Measurements from ENCODE around the gene TCF12.

Gene TCF12

DNA sequence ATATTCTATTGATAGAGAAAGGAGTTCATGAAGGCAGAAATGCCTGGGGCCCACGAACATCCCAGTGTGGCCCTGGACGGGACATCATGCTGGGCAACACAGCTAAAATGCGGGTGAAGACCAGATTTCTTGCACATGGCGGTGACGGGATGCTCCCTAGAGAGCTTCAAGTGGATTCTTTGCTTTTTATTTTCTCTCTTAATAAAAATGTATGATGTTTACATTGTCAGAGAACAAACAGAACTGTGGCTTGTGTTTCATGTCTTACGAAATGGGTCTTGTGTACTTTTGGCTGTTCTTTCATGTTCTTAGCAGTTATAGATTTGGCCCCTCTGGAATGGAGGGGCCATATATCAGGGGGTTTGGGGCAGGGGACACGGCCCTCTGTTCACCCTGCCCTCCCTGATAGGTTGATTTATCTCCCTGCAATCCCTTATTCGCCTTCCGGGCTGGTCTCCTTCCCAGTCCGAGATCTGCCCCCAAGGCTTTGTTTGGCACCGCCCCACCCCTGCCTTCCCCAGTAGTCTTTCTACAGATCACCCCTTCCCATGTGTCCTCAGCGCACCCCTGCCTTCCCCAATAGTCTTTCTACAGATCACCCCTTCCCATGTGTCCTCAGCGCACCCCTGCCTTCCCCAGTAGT lies 389.2 kb downstream of the TCF12 start:
- no peak for DNase-seq

DNA sequence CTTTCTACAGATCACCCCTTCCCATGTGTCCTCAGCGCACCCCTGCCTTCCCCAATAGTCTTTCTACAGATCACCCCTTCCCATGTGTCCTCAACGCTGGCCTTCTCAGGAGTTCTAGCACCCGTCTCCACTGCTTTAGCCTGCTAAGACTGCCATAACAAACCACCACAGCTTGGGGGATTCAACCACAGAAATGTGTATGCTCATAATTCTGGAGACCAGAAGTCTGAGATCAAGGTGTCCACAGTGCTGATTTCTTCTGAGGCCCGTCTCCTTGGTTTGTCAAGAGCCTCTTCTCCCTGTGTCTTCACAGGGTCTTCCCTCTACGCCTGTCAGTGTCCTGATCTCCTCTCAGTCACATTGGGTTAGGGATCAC lies 389.7 kb downstream of the TCF12 start:
- DNase-seq, result no peak

DNA sequence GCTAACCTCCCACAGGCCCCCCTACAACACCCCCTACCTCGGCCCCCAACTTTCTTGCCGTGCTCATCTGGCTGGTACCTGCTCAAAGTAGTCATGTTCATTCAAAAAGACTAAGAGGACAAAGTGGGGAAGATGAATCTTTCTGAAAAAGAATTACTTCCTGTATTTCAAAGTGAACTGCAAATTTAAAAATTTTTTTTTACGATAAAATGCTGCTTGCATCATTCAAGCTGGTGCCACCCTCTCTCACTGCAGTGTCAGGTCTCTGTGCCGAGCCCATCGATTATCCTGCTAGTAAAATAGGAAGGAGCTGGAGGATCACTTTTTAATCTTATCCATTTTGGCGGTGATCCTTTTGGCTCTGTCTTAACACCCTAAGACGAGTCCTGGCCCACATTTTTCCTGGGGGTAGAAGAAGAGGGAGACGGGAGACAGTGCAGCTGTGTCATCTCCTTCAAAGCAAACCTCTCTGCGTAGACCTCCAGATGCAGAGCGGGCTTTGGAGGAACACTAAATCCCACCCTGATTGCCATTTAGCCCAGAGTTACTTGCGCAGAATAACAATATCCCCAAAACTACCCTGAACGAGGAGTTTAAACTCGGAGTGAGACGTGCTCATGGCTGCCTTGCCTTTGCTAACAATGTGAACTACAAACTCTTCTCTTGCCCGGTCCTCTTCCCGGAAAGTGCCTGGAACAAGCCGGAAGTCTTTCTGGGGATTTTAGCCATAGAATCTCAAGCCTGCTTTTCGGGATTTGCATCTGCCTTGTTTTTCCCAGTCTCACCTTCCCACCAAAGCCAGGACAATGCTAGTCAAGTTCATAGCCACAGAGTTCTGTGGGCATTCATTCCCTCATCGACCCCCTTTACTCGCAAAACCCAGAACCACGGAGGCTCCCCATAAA lies 391.7 kb downstream of the TCF12 start:
- DNase-seq, result no peak

DNA sequence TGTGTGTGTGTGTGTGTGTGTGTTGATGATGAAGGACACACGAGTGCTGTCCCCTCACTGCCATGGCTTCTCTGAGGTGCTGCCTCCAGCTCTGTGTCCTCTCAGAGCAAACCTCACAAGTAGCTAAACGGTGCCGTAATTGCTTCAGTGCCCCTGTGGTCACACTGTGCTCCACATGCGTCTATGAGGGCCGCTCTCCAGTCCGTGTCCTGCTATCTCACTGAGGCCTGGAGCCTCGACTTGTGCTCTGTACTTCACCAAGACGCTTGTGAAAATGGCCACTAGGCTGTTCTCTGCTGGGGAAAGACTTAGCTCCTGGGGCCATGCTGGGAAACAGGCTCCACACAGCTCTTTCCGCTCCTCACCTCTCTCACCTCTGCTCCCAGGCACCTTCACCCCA lies 392.4 kb downstream of the TCF12 start:
- DNase-seq, result no peak

DNA sequence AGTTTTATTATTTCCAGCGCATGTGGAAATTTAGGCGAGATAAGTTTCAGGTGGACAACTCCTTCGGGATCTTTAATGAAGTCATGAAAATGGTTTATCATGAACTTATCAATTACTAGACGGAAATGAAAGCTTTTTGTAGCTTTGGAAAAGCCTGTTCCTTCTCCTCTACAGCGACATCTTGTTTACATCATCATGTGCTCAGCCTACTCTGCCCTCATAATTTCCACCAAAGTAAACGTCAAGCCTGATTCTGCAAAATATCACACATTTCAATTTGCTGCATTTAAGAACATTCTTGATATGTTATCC lies 393.5 kb downstream of the TCF12 start:
- DNase-seq, result no peak

DNA sequence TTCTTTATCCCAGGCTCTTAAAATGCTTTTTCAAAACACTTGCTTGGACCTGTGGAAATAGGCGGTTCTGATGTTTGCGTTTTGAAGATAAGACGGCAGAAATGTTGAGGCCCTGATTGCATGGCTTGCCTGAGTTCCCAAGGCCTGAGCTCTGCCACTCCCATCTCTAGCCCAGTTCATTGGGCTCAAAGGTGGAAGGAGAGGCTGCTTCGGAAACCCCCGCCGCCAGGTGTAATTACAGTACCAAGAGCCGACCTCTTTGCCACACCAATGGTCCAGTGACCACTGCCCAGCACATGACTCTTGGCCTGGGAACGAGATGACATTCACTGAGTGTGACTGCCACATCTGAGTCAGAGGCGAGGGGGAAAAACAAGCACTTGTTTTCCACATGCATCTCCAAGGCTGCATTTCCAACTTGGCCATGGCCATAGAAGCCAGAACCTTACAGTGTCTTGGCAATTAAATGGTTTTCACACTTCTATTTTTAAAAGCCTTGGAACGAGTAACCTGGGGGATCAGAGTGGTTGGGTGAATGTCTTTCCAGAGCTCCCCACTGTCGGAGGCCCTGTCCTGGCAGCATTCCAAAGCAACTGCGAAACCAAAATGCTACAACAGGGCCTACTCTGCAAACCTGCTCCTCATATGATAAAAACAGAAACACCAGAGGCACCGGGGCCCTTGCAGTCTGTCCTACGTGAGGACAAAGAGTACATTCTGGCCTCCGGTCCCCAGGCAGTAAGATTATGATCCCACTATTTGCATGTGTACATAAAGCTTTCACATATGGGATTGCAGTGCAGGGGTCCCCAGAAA lies 394.1 kb downstream of the TCF12 start:
- DNase-seq, result no peak

DNA sequence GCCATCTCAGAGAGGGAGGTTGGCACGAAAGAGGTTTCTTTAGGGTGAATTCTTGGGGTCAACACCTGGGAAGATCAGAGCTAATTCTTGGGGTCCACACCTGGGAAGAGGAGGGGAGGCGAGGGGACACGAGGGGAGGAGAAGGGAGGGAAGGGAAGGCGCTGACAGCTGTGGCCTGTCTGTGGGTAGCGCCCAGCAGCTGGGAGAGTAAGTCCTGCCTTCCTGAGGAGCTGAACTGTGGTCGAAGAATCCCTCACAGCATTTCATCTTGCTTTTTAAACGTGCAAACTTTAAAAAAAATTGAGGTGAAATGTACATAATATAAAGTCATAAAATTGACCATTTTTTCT lies 394.7 kb downstream of the TCF12 start:
- no peak for DNase-seq

DNA sequence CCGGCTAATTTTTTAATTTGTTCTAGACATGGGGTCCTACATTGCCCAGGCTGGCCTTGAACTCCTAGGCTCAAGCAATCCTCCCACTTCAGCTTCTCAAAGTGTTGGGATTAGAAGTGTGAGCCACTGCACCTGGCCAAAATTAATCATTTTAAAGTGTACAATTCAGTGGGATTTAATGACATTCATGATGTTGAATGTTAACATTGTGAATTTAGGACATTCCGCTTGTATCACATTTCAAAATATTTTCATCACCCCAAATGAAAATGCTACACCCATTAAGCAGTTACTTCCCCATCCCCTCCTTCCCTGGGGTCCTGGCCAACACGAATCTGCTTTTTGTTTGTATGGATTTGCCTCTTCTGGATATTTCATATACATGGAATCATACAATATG lies 395.8 kb downstream of the TCF12 start:
- DNase-seq, result no peak

DNA sequence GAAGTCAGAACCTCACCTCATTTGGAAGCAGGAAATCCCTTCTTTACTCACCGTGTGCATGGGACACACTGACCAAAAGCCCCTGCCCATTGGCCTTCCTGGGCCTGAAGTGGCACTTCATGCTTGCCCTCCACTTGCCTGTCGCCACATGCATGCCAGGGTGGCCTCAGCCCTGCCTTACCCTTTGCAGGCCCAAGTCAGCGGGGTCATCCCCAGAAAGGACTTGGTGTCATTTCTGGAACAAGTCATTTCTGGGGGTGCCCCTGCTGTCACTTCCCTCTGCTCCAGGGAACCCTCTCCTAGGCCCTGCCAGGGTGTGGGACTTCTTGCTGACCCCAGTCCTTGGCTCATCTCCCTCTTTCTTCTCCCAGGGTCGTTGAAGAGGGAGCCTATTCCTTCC lies 398.0 kb downstream of the TCF12 start:
- no peak for DNase-seq

DNA sequence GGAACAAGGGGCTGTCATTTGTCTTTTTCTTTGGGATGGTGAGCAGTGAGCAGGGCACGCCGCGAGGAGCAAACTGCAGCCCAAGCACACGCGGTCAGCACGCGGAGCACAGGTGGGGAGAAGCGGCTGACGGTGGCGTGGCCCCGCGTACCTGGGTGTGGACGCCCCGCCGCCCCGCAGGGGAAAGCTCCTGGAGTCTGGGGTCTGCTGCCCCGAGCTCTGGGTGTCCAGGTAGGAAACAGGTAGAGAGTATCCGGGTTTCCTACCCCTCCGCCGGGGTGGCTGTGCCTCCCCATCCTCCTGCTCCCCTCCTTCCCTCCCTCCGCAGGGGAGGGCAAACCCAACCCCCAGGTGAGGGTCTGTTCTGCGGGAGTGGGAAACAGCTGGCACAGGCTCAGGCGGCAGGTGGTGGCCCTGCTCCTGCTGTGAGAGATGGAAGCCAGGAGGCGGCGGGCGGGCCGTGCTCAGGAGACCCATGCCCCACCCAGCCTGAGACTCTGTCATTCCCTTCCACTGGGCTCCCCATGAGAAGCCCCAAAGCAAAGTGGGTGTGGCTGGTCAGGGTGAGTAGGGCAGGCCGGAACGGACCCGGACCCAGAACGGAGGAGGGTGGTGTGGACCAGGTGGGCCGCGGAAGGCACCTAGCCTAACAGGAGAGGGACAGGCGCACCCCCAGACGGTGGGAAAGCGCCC lies 400.9 kb downstream of the TCF12 start:
- no peak for DNase-seq

DNA sequence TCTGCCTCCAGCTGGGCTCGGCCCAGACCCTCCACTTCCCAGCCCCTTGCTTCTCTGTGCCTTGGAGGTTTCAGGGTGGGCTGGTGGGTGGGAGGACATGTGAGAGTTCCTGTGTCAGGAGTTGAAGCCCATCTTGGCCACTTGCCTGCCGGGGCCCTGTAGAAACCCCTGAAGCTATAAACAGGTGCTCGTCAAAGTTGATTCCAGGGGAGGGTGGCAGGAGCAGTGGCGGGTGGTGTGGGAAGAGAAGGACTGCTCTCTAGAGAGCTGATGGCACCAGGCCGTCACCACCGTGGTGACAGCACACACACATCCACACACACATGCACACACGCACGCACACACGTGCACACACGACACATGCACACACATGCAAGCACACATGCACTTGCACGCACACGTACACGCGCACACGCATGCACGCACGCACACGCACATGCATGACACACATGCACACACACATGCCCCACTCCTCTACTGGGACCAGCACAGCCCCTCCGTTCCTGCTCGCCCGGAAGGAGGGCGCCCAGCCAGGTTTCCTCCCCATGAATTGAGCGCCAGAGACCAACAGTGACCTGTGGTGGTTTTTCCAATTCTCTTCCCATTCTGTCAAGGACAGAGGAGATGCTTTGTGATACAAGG lies 401.6 kb downstream of the TCF12 start:
- DNase-seq, result no peak

DNA sequence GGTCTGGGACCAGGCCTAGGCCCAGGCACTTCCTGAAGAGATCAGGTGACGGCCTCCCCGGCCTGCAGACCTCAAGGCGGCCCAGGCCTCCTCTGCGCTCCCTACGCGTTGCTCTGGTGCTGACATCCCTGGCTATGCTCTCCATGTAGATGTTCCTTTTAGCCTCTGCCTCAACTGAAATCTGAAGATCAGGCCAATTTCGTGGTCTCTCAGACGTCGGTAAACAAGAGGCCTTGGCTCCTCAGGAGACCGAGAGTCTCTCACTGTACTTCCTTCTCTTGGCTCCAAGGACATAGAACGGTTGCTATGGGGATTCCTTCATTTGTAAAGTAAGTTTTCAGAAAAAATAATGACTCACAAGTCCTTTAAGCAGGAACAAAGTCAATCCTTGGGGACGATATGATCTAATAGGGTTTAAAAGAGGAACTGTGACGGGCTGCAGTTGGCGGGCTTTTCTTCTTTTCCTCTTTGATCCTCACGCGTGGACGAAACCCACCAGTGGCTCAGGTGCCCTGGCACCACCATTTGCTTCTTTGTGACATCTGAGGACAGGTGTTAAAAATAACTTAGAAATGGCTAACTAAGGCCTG lies 402.3 kb downstream of the TCF12 start:
- no peak for DNase-seq

DNA sequence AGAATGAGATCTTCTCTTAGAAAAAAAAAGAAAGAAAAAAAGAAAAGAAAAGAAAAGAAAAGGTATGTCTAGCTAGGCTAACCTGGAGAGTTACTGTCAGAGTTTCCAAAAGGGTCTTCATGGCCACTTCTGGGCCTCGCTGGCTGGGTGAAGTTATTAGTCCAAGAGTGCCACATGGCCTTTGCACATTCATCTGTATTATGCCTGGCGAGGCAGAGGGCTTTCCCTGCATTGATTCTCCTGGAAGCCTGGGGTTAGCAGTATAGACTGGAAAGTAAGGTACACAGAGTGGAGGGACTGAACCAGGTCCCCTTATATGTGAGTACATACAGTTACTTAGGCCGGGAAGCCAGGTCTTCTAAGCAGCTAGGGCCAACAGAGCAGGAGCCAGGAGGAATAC lies 403.0 kb downstream of the TCF12 start:
- DNase-seq, result no peak

DNA sequence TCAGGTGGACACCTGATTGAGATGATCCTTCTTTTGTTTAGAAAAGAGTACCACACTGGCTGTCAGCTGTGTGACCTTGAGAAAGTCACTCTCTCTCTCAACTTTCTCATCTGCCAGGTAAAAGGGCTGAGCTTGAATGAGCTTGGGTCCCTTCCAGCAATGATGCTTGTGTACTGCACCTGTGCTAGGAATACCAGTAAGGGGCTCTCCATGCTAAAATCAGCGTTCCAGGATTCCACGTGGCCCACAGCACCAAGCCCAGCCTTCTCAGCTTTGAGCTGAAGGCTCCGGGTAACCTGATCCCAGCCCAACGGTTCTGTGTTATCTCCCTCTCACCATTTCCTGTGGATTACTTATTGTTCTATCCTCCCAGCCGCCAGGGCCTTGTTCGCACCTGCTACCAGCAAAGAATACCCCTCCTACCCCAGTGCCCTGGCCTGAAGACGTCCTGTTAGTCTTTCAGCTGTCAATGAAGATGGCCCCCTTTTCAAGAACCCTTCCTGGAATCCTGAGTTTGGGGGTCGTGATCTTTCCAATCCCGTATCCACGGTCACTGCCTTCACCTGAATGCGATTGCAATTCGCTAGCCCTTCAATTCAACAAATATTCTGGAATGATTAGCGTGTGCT lies 403.6 kb downstream of the TCF12 start:
- no peak for DNase-seq

DNA sequence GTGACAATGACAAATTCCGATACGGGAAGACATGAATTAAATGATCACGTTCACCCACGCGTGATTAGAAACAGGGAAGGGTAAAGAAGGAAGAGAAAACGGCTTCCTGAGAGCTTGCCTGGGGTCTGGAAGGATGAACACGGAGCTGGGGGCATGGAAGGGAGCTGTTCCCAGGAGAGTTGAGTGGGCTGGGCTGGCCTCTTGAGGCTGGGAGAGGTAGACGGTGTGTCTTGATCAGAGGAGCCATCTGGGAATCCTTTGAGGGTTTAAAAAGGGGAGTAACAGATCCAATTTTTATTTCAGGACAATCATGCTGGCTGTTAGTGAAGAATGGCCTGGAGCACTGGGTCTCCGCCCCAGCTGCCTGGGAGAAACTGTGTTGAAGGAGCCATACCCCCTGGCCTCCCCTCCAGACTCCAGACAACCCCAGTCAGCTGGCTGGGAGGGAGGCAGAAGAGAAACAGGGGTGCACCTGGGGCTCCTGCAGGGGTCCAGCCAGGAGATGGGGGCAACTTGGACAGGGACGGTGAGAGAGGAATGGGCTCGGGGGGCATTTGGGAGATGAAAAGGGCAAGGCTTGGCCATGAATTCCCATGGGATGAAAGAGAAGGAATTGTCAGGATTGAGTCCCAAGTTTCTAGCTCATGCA lies 404.3 kb downstream of the TCF12 start:
- DNase-seq, result no peak

DNA sequence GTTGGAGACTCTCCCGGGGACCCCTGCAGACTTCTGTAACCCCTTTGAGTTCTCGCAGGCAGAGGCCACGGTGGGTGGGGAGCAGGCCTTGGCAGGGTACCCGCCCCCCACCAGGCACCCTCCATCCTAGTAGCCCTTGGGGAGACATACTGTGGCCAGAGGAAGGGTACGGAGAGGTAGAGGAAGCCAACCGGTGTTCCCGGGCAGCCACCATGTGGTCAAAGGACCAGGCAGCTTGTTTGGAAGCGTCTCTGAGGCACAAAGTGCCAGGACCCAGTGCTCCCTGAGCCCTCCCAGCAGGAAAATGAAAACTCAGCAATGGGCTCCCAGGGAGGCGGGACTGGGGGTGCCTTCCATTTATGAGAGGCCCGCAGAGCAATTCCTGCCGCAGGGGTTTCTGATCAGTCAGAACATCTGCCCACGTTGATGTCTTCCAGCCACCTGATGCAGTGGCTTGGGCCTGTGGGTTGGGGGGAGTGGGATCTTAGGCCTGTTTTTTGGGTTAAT lies 404.9 kb downstream of the TCF12 start:
- no peak for DNase-seq

DNA sequence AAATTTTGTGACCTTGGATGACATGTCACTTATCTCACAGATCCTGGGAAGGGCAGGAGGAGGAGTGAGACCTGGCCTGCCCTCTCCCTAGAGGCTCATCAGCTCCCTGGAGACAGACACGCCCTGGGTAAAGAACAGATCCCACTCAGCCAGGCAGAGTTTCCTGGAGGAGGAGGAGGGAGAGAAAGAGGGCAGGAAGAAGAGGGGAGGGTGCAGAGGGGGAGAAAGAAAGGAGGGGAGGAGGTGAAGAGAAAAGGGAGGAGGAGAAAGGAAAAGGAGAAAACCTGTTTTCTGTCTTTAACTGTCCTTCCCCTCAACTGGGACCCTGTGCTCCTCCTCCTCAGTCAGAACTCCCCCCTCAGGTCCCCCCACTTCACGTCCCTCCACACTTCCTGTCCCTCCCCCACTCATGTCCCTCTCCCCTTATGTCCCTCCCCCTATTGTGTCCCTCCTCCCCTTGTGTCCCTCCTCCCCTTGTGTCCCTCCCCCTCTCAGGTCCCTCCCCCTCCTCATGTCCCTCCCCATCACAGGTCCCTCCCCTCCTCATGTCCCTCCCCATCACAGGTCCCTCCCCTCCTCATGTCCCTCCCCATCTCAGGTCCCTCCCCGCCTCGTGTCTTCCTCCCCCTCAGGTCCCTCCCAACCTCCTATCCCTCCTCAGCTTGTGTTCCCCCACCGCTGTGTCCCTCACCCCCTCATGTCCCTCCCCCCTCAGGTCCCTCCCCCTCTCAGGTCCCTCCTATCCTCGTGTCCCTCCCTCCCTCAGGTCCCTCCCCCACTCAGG lies 405.6 kb downstream of the TCF12 start:
- DNase-seq, result peak; percentile 14

DNA sequence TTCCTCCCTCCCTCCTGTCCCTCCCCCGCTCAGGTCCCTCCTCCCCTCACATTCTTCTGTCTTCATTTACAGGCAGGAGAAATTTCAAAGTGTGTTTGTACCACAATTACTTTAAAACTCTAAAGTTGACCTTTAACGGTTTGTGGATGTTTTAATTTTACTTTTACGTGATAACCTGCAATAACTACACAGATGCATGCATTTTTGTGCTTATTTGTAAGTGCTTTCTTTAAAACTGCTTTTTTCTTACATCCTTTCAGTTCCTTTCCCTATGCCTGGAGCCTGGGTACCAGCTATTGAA lies 406.1 kb downstream of the TCF12 start:
- no peak for DNase-seq

DNA sequence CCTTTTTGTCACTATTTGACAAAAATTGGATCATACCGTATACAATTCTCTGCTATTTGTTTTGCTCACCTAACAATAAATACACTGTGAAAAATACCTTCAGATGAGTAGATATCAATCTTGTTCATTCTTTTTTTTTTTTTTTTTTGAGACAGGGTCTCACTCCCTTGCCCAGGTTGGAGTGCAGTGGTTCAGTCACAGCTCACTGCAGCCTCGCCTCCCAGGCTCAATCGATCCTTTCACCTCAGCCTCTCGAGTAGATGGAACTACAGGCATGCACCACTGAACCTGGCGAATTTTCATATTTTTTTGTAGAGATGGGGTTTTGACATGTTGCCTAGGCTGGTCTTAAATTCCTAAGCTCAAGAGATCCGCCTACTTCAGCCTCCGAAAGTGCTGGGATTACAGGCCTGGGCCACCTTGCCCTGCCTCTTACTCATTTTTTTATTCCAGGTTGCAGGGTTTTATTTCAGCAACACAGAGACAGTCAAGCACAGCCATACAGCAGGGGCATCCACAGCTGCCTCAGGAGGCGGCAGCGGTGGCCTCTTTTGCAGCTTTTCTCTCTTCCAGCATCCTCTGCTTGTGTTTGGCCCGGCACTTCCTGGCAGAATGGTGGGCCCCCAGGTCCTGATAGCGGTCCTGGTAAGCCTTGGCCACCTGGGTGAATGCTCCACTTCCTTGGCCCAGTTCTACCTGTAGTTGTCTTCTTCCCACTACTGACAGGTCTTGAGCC lies 406.7 kb downstream of the TCF12 start:
- DNase-seq, result no peak

DNA sequence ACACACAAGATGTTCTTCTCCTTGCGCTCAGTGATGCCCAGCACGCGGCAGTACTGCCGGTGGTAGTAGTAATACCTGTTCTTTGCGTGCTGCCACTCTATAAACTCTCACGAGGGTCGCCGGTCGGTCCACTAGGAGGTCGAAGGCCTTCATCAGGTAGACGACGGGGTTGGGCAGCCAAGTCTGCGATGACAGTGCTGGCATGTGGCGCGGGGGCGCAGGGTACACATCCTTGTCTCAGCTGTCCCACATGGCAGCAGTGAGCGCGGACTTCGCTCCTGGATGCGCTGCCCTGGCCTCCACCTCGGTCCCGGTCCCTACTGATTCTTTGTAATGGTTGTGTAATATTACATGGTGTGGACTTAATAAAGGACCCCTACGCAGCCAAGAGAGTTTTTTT lies 407.8 kb downstream of the TCF12 start:
- no peak for DNase-seq

Measured in stimulated activated CD4-positive, alpha-beta T cell treated with anti-CD3 and anti-CD28 coated beads, Interleukin-1b, Interleukin-23, amount 100 ng/mL, for 48 hours (primary cell).